ENCODE data around the gene DDX10. TPM values are rescaled to one million over a fixed set of nuclear protein-coding genes. Genes with fewer than 3 reads are reported as not detected.

The DDX10 gene
- total and polyA plus RNA-seq, 9 of the 15 experiments (the other 6 are each of a cell fraction or from before 2014, with no cell fraction given): 33.9 to 94.6 (median 50.7) TPM

DNA sequence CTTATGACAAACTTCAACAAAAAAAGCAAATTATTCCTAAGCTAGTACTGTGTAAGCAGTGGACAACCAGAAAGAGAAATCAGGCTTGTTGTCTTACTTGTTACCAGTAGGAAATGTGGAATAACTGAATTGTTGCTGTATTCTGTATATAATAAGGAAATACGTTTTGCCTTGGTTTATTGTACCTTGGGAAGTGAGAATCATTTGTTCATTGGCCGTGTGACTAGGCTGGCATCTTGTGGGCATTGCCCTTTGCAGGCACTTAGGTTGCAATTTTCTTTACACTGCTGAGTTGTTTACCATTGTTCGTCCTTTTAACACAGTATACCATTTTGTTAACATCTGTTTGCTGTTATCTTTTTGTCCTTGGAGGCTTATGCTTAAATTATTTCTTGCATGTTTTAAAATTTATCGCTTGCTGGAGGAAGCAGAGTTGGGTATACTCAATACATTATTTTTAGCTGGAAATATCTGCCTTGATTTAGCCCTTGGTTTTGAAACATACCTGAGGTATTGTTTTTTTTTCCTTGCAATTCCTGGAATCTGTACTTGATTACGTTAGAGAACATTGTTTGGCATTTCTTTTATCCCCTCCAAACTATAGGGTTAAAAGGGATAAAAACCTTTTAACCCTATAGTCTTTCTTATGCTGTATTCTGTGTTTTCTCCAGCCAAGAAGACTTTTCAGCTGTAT is 109.3 kb downstream of the DDX10 start:
- peaks cover 23% of the 10 kb centered on the region; the same call in 2 of the 3 replicates for H3K79me2 ChIP-seq (ENCODE audit: control insufficient read depth, insufficient read depth, low read length)
- no peak for FAIRE-seq

More for the DNA sequence above, 109.3 kb downstream of the DDX10 start:
- no peak for DNase-seq (ENCODE audit: extremely low read depth in 1 of 4, low spot score in 3 of 4)
- no peak overlapping the region for H3K4me3 ChIP-seq
- ChIA-PET POLR2A (interaction anchor here (1.5 kb wide), 1 partner anchor 10 kb away, joined by 4 read pairs; no protein-coding TSS in a partner anchor), CTCF (ENCODE audit: low intra/inter-chr PET ratio) (no interaction called here)
- H3K9me3 ChIP-seq (replicated peaks; ENCODE audit: control insufficient read depth, insufficient read depth, low read depth, low read length): no peaks in the 10 kb centered on the region
- no peaks in the 10 kb centered on the region for H4K20me1 ChIP-seq (replicated peaks; ENCODE audit: control insufficient read depth, insufficient read depth, low read length)
- no peak overlapping the region for H3K27ac ChIP-seq (ENCODE audit: extremely low read depth, low read depth, low read length)
- H3K27me3 ChIP-seq (ENCODE audit: control insufficient read depth in 2 of 2, insufficient read depth in 2 of 2, low read length in 2 of 2): no peaks in the 10 kb centered on the region
- in situ Hi-C loops (cut with MboI) (no loop called here), intact Hi-C loops (cut with micrococcal nuclease) (no loop called here)
- no peak overlapping the region for H3K9ac ChIP-seq (ENCODE audit: insufficient read depth in 1 of 2, low read depth in 2 of 2, low read length in 2 of 2)
- 79% methylated on average over 5 of the region's 5 CpGs for WGBS (ENCODE audit: insufficient coverage, low coverage, missing lambda C conversion rate)
- no peaks in the 10 kb centered on the region for H3K9me1 ChIP-seq (ENCODE audit: control insufficient read depth, insufficient read depth, low read length)
- no TSS peak for BruUV-seq (replicated peaks)
- no peaks in the 10 kb centered on the region for H3K4me1 ChIP-seq (replicated peaks in 1 of 2; ENCODE audit: control insufficient read depth in 2 of 2, insufficient read depth in 2 of 2, low read length in 2 of 2)
- H2AFZ ChIP-seq (ENCODE audit: low read depth, low read length): no peak overlapping the region
- TF ChIP-seq NFYB (IDR thresholded peaks at IDR 0.05; ENCODE audit: extremely low read depth, insufficient read length) (no peak), KLF16 (IDR thresholded peaks at IDR 0.05) (no peak), ZBTB7A (IDR thresholded peaks at IDR 0.05; ENCODE audit: borderline replicate concordance, control insufficient read depth, low read depth, low read length) (no peak), ZNF263 (CRISPR knock-in tag; IDR thresholded peaks at IDR 0.05; ENCODE audit: borderline replicate concordance) (no peak), CBFA2T3 (IDR thresholded peaks at IDR 0.05) (no peak)
- TF ChIP-seq, protein P1, sequence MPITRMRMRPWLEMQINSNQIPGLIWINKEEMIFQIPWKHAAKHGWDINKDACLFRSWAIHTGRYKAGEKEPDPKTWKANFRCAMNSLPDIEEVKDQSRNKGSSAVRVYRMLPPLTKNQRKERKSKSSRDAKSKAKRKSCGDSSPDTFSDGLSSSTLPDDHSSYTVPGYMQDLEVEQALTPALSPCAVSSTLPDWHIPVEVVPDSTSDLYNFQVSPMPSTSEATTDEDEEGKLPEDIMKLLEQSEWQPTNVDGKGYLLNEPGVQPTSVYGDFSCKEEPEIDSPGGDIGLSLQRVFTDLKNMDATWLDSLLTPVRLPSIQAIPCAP (CRISPR knock-in tag; IDR thresholded peaks at IDR 0.05; ENCODE audit: borderline replicate concordance): no peak
- TF ChIP-seq, protein P2, sequence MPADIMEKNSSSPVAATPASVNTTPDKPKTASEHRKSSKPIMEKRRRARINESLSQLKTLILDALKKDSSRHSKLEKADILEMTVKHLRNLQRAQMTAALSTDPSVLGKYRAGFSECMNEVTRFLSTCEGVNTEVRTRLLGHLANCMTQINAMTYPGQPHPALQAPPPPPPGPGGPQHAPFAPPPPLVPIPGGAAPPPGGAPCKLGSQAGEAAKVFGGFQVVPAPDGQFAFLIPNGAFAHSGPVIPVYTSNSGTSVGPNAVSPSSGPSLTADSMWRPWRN (IDR thresholded peaks at IDR 0.05; ENCODE audit: low read depth): no peak
- H3K36me3 ChIP-seq (ENCODE audit: control insufficient read depth, insufficient read depth, low read length): peaks cover 3% of the 10 kb centered on the region; the same call in 1 of the 3 replicates
- no peak overlapping the region for H3K4me2 ChIP-seq (ENCODE audit: insufficient read depth, low read length)
- ATAC-seq: no peak
